Mesothelial cell of epicardium (in vitro differentiated cells): Measurements from ENCODE around the gene C10orf67. TPM values are rescaled to one million over a fixed set of nuclear protein-coding genes. Genes with fewer than 3 reads are reported as not detected.

Experiments used
- DNase-seq, 2 experiments: peaks; one replicate each; pipeline ENCODE4 v3.0.0; 2021; ENCODE audit warnings: low spot score in 2 of 2; ENCODE audit not compliant: unreplicated experiment in 2 of 2
- H3K27ac Mint-ChIP-seq: 2 replicates; pipeline ENCODE4 v1.8.0; 2021; ENCODE audit warnings: mixed read lengths
- H3K27me3 Mint-ChIP-seq: 2 replicates; pipeline ENCODE4 v1.8.0; 2021; ENCODE audit warnings: low read depth, mixed read lengths
- H3K36me3 Mint-ChIP-seq: 2 replicates; pipeline ENCODE4 v1.8.0; 2021; ENCODE audit warnings: mixed read lengths
- H3K4me1 Mint-ChIP-seq: 2 replicates; pipeline ENCODE4 v1.8.0; 2021; ENCODE audit warnings: mixed read lengths
- H3K4me3 Mint-ChIP-seq: 2 replicates; pipeline ENCODE4 v1.8.0; 2021; ENCODE audit warnings: mild to moderate bottlenecking, moderate library complexity, mixed read lengths
- H3K9me3 Mint-ChIP-seq: 2 replicates; pipeline ENCODE4 v1.8.0; 2021; ENCODE audit warnings: mixed read lengths
- total RNA-seq: library from RNA; stranded (reverse); gene quantifications from 3 replicates; pipeline ENCODE4 v1.2.1, GENCODE V29; 2021
- TF ChIP-seq, protein P1 (sequence below): fragments of 200-600 bp; sonication (generic); IDR thresholded peaks from one replicate; pipeline ENCODE4 v1.5.0; 2021; ENCODE audit warnings: antibody characterized with exemption; ENCODE audit not compliant: unreplicated experiment

C10orf67 gene
- total RNA-seq, 1 donor from 2014 or later: 0.11 TPM

- peak; percentile 66 to 69 for DNase-seq
- no peak overlapping the region for H3K27ac Mint-ChIP-seq
- peaks cover 18% of the 10 kb centered on the region for H3K4me1 Mint-ChIP-seq
- peak overlapping the region; percentile 76 for H3K4me3 Mint-ChIP-seq
- H3K9me3 Mint-ChIP-seq: no peaks in the 10 kb centered on the region
- peaks cover 37% of the 10 kb centered on the region for H3K27me3 Mint-ChIP-seq
- no peaks in the 10 kb centered on the region for H3K36me3 Mint-ChIP-seq
- TF ChIP-seq, protein P1, sequence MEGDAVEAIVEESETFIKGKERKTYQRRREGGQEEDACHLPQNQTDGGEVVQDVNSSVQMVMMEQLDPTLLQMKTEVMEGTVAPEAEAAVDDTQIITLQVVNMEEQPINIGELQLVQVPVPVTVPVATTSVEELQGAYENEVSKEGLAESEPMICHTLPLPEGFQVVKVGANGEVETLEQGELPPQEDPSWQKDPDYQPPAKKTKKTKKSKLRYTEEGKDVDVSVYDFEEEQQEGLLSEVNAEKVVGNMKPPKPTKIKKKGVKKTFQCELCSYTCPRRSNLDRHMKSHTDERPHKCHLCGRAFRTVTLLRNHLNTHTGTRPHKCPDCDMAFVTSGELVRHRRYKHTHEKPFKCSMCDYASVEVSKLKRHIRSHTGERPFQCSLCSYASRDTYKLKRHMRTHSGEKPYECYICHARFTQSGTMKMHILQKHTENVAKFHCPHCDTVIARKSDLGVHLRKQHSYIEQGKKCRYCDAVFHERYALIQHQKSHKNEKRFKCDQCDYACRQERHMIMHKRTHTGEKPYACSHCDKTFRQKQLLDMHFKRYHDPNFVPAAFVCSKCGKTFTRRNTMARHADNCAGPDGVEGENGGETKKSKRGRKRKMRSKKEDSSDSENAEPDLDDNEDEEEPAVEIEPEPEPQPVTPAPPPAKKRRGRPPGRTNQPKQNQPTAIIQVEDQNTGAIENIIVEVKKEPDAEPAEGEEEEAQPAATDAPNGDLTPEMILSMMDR: no peak
Observed at GRCh38 chr10:23343591-23344240, 881 bp downstream of the C10orf67 start.

- Mint-ChIP-seq H3K27ac (no peak overlapping the region), H3K36me3 (no peaks in the 10 kb centered on the region), H3K4me3 (peak overlapping the region; percentile 66), H3K4me1 (peaks cover 18% of the 10 kb centered on the region), H3K27me3 (peaks cover 37% of the 10 kb centered on the region), H3K9me3 (no peaks in the 10 kb centered on the region)
- DNase-seq: no peak
- TF ChIP-seq, protein P1: no peak
Observed at GRCh38 chr10:23342213-23342884, 2.2 kb downstream of the C10orf67 start.

- H3K4me1 Mint-ChIP-seq: peaks cover 15% of the 10 kb centered on the region
- peaks cover 40% of the 10 kb centered on the region for H3K27me3 Mint-ChIP-seq
- H3K9me3 Mint-ChIP-seq: no peaks in the 10 kb centered on the region
- H3K27ac Mint-ChIP-seq: no peak overlapping the region
- DNase-seq: no peak
- no peak overlapping the region for H3K4me3 Mint-ChIP-seq
- no peaks in the 10 kb centered on the region for H3K36me3 Mint-ChIP-seq
- TF ChIP-seq, protein P1: no peak
Observed at GRCh38 chr10:23341004-23341403, 3.6 kb downstream of the C10orf67 start.

GRCh38 chr10:23340354-23340753 is 4.2 kb downstream of the C10orf67 start:
- peaks cover 40% of the 10 kb centered on the region for H3K27me3 Mint-ChIP-seq
- DNase-seq: no peak
- H3K9me3 Mint-ChIP-seq: no peaks in the 10 kb centered on the region
- peaks cover 11% of the 10 kb centered on the region for H3K4me1 Mint-ChIP-seq
- H3K4me3 Mint-ChIP-seq: no peak overlapping the region
- no peak overlapping the region for H3K27ac Mint-ChIP-seq
- H3K36me3 Mint-ChIP-seq: no peaks in the 10 kb centered on the region
- TF ChIP-seq, protein P1: no peak

DNA sequence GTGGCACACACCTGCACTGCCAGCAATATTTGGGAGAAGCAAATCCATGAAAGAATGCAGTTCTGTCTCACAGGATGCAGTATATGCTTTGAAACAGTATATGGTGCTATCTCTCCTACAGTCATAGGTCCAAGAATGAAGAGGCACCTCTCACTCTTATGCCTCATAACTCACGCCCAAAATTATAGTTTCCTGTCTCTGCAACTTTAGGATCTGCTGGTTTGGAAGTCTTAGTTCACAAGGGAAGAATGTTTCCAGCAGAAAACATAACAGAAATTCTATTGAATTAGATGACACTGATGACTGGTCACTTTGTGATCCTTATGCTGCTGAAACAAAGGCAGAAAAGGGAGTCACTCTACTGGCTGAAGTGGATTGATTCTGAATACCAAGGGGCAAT is 5.7 kb downstream of the C10orf67 start:
- Mint-ChIP-seq H3K36me3 (no peaks in the 10 kb centered on the region), H3K4me3 (no peak overlapping the region), H3K27ac (no peak overlapping the region), H3K9me3 (no peaks in the 10 kb centered on the region), H3K27me3 (peaks cover 37% of the 10 kb centered on the region), H3K4me1 (peaks cover 3% of the 10 kb centered on the region)
- TF ChIP-seq, protein P1: no peak
- no peak for DNase-seq
